Neural cell (in vitro differentiated cells): ENCODE data around the gene TPP1. TPM values are rescaled to one million over a fixed set of nuclear protein-coding genes. Genes with fewer than 3 reads are reported as not detected.

Source experiments
- H2AFZ ChIP-seq: fragments of 200-600, 300-800 bp; sonication (generic), shearing (Covaris generic); 2 replicates; pipeline ENCODE4 v1.6.0; 2014; ENCODE audit warnings: low read depth, mild to moderate bottlenecking, antibody characterized with exemption, low read length, moderate library complexity
- H3F3A ChIP-seq: fragments of 200-600 bp; shearing (Covaris generic); 2 replicates; pipeline ENCODE4 v1.6.1; 2016; ENCODE audit warnings: mild to moderate bottlenecking, moderate library complexity, mixed read lengths, antibody characterized with exemption, low read length; ENCODE audit not compliant: insufficient read depth, poor library complexity, severe bottlenecking
- H3K27ac ChIP-seq: fragments of 200-600, 300-800 bp; sonication (generic), shearing (Covaris generic); 2 replicates; pipeline ENCODE4 v1.5.1; 2014; ENCODE audit warnings: mild to moderate bottlenecking, low read length, moderate library complexity
- H3K27me3 ChIP-seq: fragments of 300-800, 200-600 bp; sonication (generic), shearing (Covaris generic); 2 replicates; pipeline ENCODE4 v1.6.0; 2014; ENCODE audit warnings: mild to moderate bottlenecking, low read depth, low read length, moderate library complexity; ENCODE audit not compliant: insufficient read depth
- H3K36me3 ChIP-seq: fragments of 300-800, 200-600 bp; sonication (generic), shearing (Covaris generic); 2 replicates; pipeline ENCODE4 v1.5.1; 2014; ENCODE audit warnings: mild to moderate bottlenecking, antibody characterized with exemption, low read length, moderate library complexity; ENCODE audit not compliant: insufficient read depth
- H3K4me2 ChIP-seq: fragments of 300-800, 200-600 bp; sonication (generic), shearing (Covaris generic); 2 replicates; pipeline ENCODE4 v1.6.0; 2014; ENCODE audit warnings: mild to moderate bottlenecking, low read length
- H3K4me3 ChIP-seq: fragments of 300-800, 200-600 bp; sonication (generic), shearing (Covaris generic); 2 replicates; pipeline ENCODE4 v1.5.1; 2014; ENCODE audit warnings: mild to moderate bottlenecking, low read length, moderate library complexity
- H3K79me2 ChIP-seq: fragments of 200-600 bp; shearing (Covaris generic); replicated peaks from 2 replicates; pipeline ENCODE4 v1.6.0; 2014; ENCODE audit warnings: mild to moderate bottlenecking, low read length, moderate library complexity; ENCODE audit not compliant: insufficient read depth
- H3K9ac ChIP-seq: fragments of 300-800, 200-600 bp; sonication (generic), shearing (Covaris generic); 2 replicates; pipeline ENCODE4 v1.6.1; 2016; ENCODE audit warnings: mild to moderate bottlenecking, low read length, mixed read lengths
- H3K9me2 ChIP-seq: fragments of 200-600 bp; shearing (Covaris generic); 2 replicates; pipeline ENCODE4 v1.6.1; 2016; ENCODE audit warnings: mild to moderate bottlenecking, low read length, mixed read lengths; ENCODE audit not compliant: insufficient read depth
- H3K9me3 ChIP-seq: fragments of 200-600, 300-800 bp; sonication (generic), shearing (Covaris generic); 2 replicates; pipeline ENCODE4 v1.6.1; 2016; ENCODE audit warnings: mild to moderate bottlenecking, mixed run types, low read length, moderate library complexity, mixed read lengths
- H4K20me1 ChIP-seq: fragments of 200-600 bp; shearing (Covaris generic); 2 replicates; pipeline ENCODE4 v1.6.1; 2016; ENCODE audit warnings: mild to moderate bottlenecking, mixed run types; ENCODE audit not compliant: insufficient read depth
- CTCF ChIP-seq: fragments of 450-650 bp; IDR thresholded peaks from 2 replicates; pipeline ENCODE4 v1.5.1; 2014; ENCODE audit warnings: antibody characterized with exemption, mild to moderate bottlenecking, moderate library complexity; ENCODE audit not compliant: poor library complexity, severe bottlenecking
- EP300 ChIP-seq: fragments of 450-650 bp; conservative IDR thresholded peaks from 2 replicates; pipeline ENCODE4 v1.6.1; 2014; ENCODE audit warnings: antibody characterized with exemption, mild to moderate bottlenecking, moderate library complexity; ENCODE audit not compliant: poor library complexity, severe bottlenecking
- EZH2 ChIP-seq: fragments of 200-600, 300-800 bp; shearing (Covaris generic), sonication (generic); IDR thresholded peaks from 2 replicates; pipeline ENCODE4 v1.6.1; 2014; ENCODE audit warnings: antibody characterized with exemption, low read length, borderline replicate concordance, mild to moderate bottlenecking; ENCODE audit not compliant: insufficient read depth, poor library complexity, severe bottlenecking
- MXI1 ChIP-seq: fragments of 450-650 bp; conservative IDR thresholded peaks from 2 replicates; pipeline ENCODE4 v1.6.1; 2014; ENCODE audit warnings: antibody characterized with exemption, mild to moderate bottlenecking; ENCODE audit not compliant: poor library complexity, severe bottlenecking
- POLR2AphosphoS5 ChIP-seq: IDR thresholded peaks from 2 replicates; pipeline ENCODE4 v1.6.1; 2012
- RAD21 ChIP-seq: fragments of 450-650 bp; conservative IDR thresholded peaks from 2 replicates; pipeline ENCODE4 v1.6.1; 2014; ENCODE audit warnings: antibody characterized with exemption, mild to moderate bottlenecking, moderate library complexity
- REST ChIP-seq: IDR thresholded peaks from 2 replicates; pipeline ENCODE4 v1.6.1; 2012; ENCODE audit warnings: borderline replicate concordance
- SMC3 ChIP-seq: fragments of 450-650 bp; conservative IDR thresholded peaks from 2 replicates; pipeline ENCODE4 v1.6.1; 2014; ENCODE audit warnings: antibody characterized with exemption, mild to moderate bottlenecking, moderate library complexity; ENCODE audit not compliant: poor library complexity
- TAF1 ChIP-seq: IDR thresholded peaks from 2 replicates; pipeline ENCODE4 v1.6.1; 2012; ENCODE audit warnings: low read depth
- polyA plus RNA-seq: library from polyadenylated mRNA; depleted of rRNA; stranded (reverse); fragments of >200 nt; gene quantifications from 2 replicates; pipeline ENCODE4 v1.2.3, GENCODE V29; 2014

The TPP1 gene
- polyA plus RNA-seq, 1 donor from 2014 or later: 3.8 TPM

- H3K36me3 ChIP-seq: peaks cover 13% of the 10 kb centered on the region
- no peak overlapping the region for H3K4me2 ChIP-seq
- H4K20me1 ChIP-seq: peaks cover 30% of the 10 kb centered on the region
- H3K27ac ChIP-seq: no peak overlapping the region
- H3F3A ChIP-seq: no peaks in the 10 kb centered on the region
- H3K27me3 ChIP-seq: no peaks in the 10 kb centered on the region
- H3K79me2 ChIP-seq: peaks cover 10% of the 10 kb centered on the region
- H3K9me3 ChIP-seq: no peaks in the 10 kb centered on the region
- no peak overlapping the region for H2AFZ ChIP-seq
- H3K9me2 ChIP-seq: no peaks in the 10 kb centered on the region
- no peak overlapping the region for H3K9ac ChIP-seq
- no peak overlapping the region for H3K4me3 ChIP-seq
- TF ChIP-seq SMC3 (no peak), RAD21 (no peak), EZH2 (no peak), MXI1 (no peak), POLR2AphosphoS5 (no peak), CTCF (no peak), EP300 (no peak), TAF1 (no peak), REST (no peak)
Observed at GRCh38 chr11:6632116-6633073, 13.2 kb upstream of the TPP1 start.

GRCh38 chr11:6631361-6631890, 12.2 kb upstream of the TPP1 start:
- H3K9me3 ChIP-seq: no peaks in the 10 kb centered on the region
- H3K9ac ChIP-seq: no peak overlapping the region
- no peaks in the 10 kb centered on the region for H3K27me3 ChIP-seq
- H3K9me2 ChIP-seq: no peaks in the 10 kb centered on the region
- H3K4me2 ChIP-seq: no peak overlapping the region
- H3K79me2 ChIP-seq: no peaks in the 10 kb centered on the region
- H3K36me3 ChIP-seq: peaks cover 19% of the 10 kb centered on the region
- H3K27ac ChIP-seq: no peak overlapping the region
- H3K4me3 ChIP-seq: no peak overlapping the region
- peaks cover 21% of the 10 kb centered on the region for H4K20me1 ChIP-seq
- H3F3A ChIP-seq: no peaks in the 10 kb centered on the region
- TF ChIP-seq EZH2: no peak
- TF ChIP-seq POLR2AphosphoS5: no peak
- no peak for TF ChIP-seq CTCF
- no peak for TF ChIP-seq EP300
- no peak for TF ChIP-seq TAF1
- no peak for TF ChIP-seq REST
- no peak for TF ChIP-seq RAD21
- no peak for TF ChIP-seq SMC3
- TF ChIP-seq MXI1: no peak
- no peak overlapping the region for H2AFZ ChIP-seq
